ENCODE results near the gene TFPT. TPM values are rescaled to one million over a fixed set of nuclear protein-coding genes. Genes with fewer than 3 reads are reported as not detected.

The TFPT gene
- total and polyA plus RNA-seq, 3 experiments from 2014 or later = 25.0 to 33.1 (median 32.9) TPM

Other genes starting within 250 kb of the TFPT start
- 10 to 100 TPM; 44.2 to 47.8 TPM for gene MYADM, start 247.8 kb downstream of the TFPT start, total RNA-seq
- gene MYADM, start 247.8 kb downstream of the TFPT start, polyA plus RNA-seq = 77.8 TPM
- gene PRKCG, start 233.5 kb downstream of the TFPT start, total RNA-seq = not detected
- not detected for gene PRKCG, start 233.5 kb downstream of the TFPT start, polyA plus RNA-seq
- not detected for gene CACNG7, start 206.4 kb downstream of the TFPT start, total RNA-seq
- gene CACNG7, start 206.4 kb downstream of the TFPT start, polyA plus RNA-seq = not detected
- gene CACNG8, start 152.7 kb downstream of the TFPT start, total RNA-seq = not detected
- not detected for gene CACNG8, start 152.7 kb downstream of the TFPT start, polyA plus RNA-seq
- gene CACNG6, start 124.0 kb downstream of the TFPT start, total RNA-seq = not detected
- gene CACNG6, start 124.0 kb downstream of the TFPT start, polyA plus RNA-seq = not detected
- gene VSTM1, start 51.8 kb downstream of the TFPT start, total RNA-seq = not detected
- not detected for gene VSTM1, start 51.8 kb downstream of the TFPT start, polyA plus RNA-seq
- not detected for gene TARM1, start 34.3 kb downstream of the TFPT start, total RNA-seq
- gene TARM1, start 34.3 kb downstream of the TFPT start, polyA plus RNA-seq = not detected
- gene OSCAR, start 14.9 kb downstream of the TFPT start, total RNA-seq = under 1 TPM; 0.22 to 0.35 TPM
- gene OSCAR, start 14.9 kb downstream of the TFPT start, polyA plus RNA-seq = 0.17 TPM
- 100 to 1,000 TPM; 117 to 124 TPM for gene NDUFA3, start 12.8 kb downstream of the TFPT start, total RNA-seq
- gene NDUFA3, start 12.8 kb downstream of the TFPT start, polyA plus RNA-seq = 506 TPM
- 100 to 1,000 TPM; 123 to 132 TPM for gene PRPF31, start 97 bp upstream of the TFPT start, total RNA-seq
- 88.9 TPM for gene PRPF31, start 97 bp upstream of the TFPT start, polyA plus RNA-seq
- 10 to 100 TPM; 75.1 to 81.7 TPM for gene CNOT3, start 22.1 kb upstream of the TFPT start, total RNA-seq
- gene CNOT3, start 22.1 kb upstream of the TFPT start, polyA plus RNA-seq = 14.8 TPM
- gene LENG1, start 44.1 kb upstream of the TFPT start, total RNA-seq = 1 to 10 TPM; 4.8 to 6.8 TPM
- gene LENG1, start 44.1 kb upstream of the TFPT start, polyA plus RNA-seq = 14.1 TPM
- gene TMC4, start 57.5 kb upstream of the TFPT start, total RNA-seq = under 1 TPM in 1 of 2 experiments, not detected in 1; 0.18 TPM
- 0.38 TPM for gene TMC4, start 57.5 kb upstream of the TFPT start, polyA plus RNA-seq
- gene MBOAT7, start 73.9 kb upstream of the TFPT start, total RNA-seq = 100 to 1,000 TPM in 1 of 2 experiments, 10 to 100 TPM in 1; 98.7 to 114 TPM
- 21.9 TPM for gene MBOAT7, start 73.9 kb upstream of the TFPT start, polyA plus RNA-seq
- gene TSEN34, start 75.7 kb upstream of the TFPT start, total RNA-seq = 10 to 100 TPM; 22.4 to 24.6 TPM
- gene TSEN34, start 75.7 kb upstream of the TFPT start, polyA plus RNA-seq = 38.2 TPM
- 1,000 to 10,000 TPM; 1,621 to 1,723 TPM for gene RPS9, start 85.2 kb upstream of the TFPT start, total RNA-seq
- 824 TPM for gene RPS9, start 85.2 kb upstream of the TFPT start, polyA plus RNA-seq
- gene LILRB3, start 107.3 kb upstream of the TFPT start, total RNA-seq = 1 to 10 TPM in 1 of 2 experiments, under 1 TPM in 1; 0.48 to 1.2 TPM
- gene LILRB3, start 107.3 kb upstream of the TFPT start, polyA plus RNA-seq = 0.49 TPM
- gene LILRA6, start 127.1 kb upstream of the TFPT start, total RNA-seq = under 1 TPM; 0.37 to 0.42 TPM
- gene LILRA6, start 127.1 kb upstream of the TFPT start, polyA plus RNA-seq = 0.45 TPM
- gene LILRB5, start 141.6 kb upstream of the TFPT start, total RNA-seq = under 1 TPM; 0.42 to 0.44 TPM
- not detected for gene LILRB5, start 141.6 kb upstream of the TFPT start, polyA plus RNA-seq
- gene LILRB2, start 165.5 kb upstream of the TFPT start, total RNA-seq = under 1 TPM; 0.24 to 0.42 TPM
- not detected for gene LILRB2, start 165.5 kb upstream of the TFPT start, polyA plus RNA-seq
- not detected for gene LILRA5, start 197.5 kb upstream of the TFPT start, total RNA-seq
- not detected for gene LILRA5, start 197.5 kb upstream of the TFPT start, polyA plus RNA-seq
- gene LILRA4, start 223.5 kb upstream of the TFPT start, total RNA-seq = not detected
- not detected for gene LILRA4, start 223.5 kb upstream of the TFPT start, polyA plus RNA-seq
- gene LAIR1, start 249.3 kb upstream of the TFPT start, total RNA-seq = 10 to 100 TPM; 12.9 to 13.1 TPM
- gene LAIR1, start 249.3 kb upstream of the TFPT start, polyA plus RNA-seq = 110 TPM